Activated T-cell treated with anti-CD3 and anti-CD28 coated beads for 1 hour (primary cell): Measurements from ENCODE around the gene CYBC1.
"Not testable (repeated sequence)": the region's sequence is repeated elsewhere in the genome, so short reads cannot be mapped to it uniquely, and the experiment has no call there.

Source experiments
- DNase-seq: peaks from one replicate; pipeline ENCODE4 v3.0.0-alpha.2; 2020; ENCODE audit warnings: low read depth

CYBC1 gene

DNA sequence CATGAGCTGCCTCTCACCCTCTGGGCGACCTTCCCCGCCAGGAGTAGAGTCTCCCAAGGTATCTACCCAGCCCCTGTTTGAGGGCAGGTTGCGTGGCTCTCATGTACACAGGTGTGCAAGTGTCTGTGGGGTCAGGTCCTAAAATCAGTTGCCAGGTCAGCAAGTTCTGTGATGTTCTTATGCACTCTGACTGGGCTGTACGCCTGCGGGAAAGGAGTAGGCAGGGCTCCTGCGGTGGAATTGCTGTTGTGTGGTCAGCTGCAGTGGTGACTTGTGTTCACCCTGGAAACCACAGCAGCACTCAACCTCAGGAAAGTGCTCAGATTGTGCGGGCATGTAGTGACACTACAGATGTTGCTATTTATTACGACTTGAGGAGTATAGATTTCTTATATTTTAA, 27.4 kb upstream of the CYBC1 start:
- DNase-seq, result no peak

DNA sequence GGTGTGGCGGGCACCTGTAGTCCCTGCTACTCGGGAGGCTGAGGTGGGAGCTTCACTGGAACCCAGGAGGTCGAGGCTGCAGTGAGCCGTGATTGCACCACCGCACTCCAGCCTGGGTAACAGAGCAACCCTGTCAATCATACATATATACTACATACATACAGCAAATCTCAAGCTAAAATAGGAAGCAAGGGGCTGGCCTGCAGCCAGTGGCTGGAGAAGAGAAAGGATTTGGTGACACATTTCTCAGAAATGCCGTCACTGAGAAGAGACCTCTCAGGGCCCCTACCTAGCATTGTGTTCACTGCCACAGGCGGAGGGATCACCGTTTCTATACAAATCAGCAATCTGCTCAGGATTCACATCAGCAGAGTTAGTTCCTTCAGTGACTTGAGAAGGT, 24.9 kb upstream of the CYBC1 start:
- no peak for DNase-seq

DNA sequence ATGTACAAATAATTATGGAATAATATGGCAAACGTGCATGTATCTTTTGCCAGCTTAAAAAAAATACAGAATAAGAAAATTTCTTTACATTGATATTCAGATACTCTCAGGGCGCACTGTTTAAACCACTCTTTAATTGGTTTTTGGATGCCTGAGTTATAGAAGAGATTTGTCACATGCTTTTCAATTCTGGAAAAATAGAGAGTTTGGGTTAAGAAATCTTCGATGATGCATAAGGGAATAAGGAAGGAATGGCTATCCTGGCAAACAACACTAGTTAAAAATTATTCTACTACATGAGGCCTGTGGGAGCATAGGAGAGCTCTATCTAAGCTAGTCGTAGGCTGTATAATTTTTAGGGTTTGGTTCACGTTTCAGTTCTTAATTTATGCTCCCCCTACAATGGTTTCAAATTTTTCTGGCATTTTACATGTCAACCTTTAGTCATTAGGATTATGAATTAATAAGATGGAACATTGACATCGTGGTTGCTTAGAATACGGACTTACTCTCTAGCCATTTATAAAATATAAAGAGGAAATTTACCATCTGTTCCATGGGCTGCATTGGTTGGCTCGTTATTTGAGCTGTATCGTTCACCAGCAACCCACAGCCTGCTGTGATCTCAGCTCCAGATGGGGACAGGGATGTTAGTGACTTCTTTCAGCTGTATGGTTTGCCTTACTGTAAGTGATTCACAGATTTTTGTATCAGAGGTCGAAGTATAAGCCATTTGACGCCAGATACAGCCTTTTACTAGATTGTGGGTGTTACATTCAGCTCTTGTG, 23.9 kb upstream of the CYBC1 start:
- DNase-seq, result no peak

DNA sequence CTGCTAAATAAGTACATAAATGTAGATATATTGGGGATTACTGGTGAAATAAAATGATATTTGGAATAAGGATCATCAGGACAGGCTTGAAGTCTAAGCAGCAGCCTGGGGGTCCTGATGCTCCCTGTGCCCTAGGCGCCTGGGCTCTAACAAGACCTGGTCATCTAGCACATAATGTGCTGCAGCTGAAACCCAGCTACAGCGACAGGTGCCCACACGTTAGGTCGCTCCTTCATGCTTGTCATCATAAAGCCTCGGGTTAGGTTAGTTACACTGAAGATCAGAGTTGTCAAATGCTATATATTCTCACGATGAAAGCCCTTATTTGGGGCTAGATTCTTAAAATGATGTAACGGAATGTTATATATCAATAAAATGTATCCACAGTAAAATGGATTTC, 19.5 kb upstream of the CYBC1 start:
- no peak for DNase-seq

DNA sequence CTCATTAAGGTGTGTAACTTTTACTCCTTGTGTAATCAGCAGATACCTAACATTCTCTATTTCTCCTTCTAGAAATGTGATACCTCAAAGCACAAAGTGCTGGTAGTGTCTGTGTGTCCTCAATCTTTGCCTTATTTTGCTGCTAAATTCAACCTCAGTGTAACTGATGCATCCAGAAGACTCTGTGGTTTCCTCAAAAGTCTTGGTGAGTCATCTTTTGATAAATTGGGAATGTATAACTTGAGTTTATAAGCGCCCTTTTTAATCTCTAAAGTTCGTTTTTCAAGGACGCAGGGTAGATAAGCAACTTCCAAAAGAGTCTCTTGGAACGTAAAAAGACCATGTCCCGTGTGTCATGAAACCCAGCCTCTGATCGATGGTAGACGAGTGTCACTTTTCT, 18.1 kb upstream of the CYBC1 start:
- no peak for DNase-seq

DNA sequence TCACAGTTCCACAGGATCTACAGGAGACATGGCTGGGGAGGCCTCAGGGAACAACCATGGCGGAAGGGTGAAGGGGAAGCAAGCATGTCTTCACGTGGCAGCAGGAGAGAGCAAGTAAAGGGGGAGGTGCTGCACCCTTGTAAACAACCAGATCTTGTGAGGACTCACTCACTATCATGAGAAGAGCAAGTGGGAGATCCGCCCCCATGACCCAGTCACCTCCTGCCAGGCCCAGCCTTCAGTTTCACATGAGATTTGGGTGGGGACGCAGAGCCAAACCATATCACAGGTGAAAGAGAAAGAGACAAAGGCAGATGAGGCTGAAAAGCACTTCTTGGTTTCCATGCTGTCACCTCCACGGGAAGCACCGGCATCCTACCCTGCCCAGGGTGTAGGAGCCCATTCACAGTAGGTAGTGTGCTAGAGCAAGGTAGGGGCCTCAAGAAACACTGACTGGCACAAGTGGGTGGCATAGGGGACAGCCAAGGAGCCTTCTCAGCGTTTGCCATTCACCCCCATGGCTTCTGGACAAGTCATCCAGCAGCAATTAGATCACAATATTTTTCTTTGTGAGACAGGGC, 14.6 kb upstream of the CYBC1 start:
- DNase-seq, result no peak

DNA sequence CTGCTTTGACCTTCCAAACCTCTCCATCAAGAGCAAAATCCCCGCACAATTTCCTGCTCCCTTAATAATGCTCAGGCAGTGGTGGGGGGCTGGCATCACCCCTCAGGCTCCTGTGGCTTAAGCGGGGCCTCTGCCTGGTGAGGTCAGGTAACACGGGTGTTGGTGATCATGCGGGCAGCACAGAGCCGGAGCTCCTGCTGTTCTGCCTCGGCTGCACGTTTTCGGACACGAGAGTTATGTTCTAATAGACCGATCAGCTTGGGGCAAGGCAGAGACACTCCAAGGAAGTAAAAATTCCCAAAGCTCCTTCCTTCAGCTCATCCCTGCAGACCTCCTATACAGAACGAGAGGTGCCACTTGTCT, 14.0 kb upstream of the CYBC1 start:
- no peak for DNase-seq

DNA sequence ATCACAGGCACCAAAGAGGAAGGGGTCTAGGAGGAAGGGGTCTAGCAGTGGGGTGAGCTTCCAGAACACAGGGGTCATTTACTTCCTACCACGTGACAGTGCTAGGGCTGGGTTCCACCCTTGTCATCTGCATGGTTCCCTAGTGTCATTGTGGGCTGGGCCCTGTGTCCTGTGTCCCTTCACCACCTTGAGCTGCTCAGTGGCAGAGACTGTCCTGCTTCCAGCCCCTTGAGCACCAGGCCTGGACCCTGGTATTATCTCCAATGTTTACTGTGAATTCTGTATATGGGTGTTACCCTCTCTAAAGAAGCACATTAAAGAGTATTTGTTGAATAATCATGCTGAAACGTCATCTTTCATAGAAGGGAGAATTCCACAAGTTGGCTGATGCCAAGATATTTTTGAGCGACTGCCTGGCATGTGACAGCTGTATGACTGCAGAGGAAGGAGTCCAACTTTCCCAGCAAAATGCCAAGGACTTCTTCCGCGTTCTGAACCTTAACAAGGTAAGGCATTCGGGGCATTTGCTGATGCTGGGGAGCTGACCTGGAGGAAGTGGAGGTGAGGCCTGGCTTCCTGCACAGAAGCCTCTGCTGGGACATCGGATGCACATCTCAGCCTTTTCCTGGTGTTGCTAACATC, 13.5 kb upstream of the CYBC1 start:
- DNase-seq, result no peak

DNA sequence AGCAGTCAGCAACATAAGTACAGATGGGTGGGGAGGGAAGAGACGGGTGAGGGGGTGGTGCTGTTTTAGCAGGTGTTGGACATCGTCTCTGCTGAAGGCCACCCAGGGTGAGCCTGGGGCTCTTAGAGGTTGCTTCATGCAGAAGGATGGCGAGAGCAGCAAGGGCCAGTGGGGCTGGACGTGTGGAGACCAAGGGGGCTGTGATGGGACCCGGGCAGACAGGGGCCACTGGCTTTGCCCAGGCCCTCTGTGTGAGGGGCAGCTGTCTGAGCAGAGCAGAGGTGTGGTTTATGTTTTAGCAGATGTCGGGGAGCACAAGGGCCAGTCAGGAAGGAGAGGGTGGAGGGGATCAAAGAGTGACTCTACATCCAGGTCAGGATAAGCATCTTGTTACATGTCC, 12.8 kb upstream of the CYBC1 start:
- DNase-seq, result no peak

DNA sequence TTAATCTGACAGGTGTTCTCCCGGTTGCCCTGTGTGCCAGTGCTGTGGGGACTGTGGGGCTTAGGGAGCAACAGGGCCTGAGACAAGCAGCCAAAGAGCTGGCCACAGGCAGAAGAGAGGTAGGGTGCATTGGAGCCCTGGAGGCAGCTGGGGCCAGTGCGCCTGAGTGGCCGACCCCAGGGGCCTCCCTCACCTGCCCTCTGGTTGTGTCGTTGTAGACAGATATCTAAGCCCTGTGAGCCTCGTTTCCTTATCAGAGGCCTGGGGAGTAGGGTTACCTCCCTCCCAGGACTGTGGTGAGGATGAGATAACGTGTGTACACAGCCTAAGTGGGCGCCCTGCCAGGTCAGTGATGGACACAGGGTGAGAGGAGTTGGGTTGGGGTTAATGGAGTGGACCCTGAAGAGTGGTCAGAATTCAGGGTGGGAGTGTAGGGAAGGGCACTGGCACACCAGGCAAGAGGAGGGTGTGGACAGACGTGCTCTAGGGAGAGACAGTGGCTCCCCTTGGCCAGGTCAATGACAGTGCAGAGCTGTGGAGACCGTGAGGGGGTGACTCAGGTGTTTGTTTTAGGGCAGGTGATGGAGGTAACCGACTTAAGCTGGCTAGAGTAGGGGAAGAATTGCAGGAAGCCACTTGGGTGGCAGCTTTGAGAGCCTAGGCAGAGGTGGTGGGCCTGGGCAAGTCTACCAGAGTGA, 11.4 kb upstream of the CYBC1 start:
- DNase-seq, result no peak

DNA sequence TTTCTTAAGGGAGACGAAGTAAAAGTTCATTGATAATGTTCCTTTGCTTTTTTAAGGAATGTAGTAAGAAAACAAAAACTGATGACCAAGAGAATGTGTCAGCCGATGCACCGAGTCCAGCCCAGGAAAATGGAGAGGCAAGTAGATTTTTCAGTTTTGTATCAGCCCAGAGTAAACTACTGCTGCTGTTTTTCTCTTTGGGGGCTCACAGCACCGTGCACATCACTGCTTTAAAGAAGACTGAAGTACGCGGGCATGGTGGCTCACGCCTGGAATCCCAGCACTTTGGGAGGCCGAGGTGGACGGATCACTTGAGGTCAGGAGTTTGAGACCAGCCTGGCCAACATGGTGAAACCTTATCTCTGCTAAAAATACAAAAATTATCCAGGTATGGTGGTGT, 9.4 kb upstream of the CYBC1 start:
- not testable (repeated sequence) for DNase-seq

DNA sequence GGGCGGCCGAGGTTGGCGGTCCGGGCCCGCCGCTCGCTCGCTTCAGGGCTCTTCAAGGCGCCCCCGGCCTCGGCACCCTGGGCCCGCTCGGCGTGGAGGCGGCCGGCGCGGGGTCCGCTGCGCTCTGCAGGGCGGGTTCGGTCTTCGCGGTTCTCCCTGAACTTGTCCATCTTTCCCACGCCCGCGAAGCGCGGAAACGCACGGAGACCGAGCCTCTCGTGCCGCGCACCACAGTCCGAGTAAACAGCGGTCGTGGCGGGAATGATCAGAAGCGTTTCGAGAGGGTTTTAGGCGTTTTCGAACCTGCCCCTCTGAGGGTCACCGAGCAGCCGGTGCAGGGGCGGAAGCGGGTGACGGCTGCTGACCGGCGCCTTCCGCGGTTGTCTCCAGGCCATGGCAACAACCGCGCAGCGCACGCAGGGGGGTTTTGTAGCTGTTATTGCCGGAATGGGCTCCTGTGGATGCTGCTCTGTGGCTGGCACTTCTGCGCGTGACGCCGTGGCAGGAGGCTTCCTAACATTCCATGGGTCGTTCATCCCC, 8.4 kb upstream of the CYBC1 start:
- DNase-seq, result no peak

DNA sequence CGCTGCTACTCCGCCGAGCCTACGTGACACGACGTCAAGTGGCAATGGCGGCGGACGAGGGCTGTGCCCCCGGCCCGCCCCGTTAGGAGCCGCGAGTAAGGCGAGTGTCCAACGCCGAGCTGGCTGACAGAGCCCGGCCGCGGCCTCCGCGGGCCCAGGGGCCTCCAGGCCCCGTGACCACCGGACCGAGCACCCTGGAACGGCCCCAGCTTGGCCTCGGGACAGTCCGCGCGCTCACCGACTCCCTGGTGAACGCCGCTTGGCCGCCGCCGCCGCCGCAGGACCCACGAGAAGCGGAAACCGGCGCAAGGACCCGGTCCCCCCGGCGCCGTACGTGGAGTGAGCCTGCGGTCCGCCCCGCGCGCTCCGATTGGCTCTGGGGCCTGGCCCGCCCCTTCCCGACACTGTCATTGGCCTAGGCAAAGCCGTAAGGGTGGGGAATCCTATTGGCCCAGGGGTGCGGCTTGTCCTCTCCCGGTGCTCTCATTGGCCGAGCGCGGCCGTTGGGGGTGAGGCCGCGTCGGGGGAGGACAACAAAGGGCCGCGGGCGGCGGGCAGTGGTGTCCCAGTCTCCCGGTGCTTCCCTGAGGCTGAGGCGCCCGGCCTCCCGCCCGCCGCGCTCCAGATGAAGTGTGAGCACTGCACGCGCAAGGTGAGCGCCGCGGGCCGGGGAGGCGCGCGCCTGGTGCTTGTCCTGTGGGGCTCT, 7.8 kb upstream of the CYBC1 start, which contains the start of gene NARF:
NARF (plus strand) TSS at position 563 of the 706 bp plus-strand sequence; CDS start at position 626, 63 bp downstream.
- DNase-seq, result peak; percentile 89

DNA sequence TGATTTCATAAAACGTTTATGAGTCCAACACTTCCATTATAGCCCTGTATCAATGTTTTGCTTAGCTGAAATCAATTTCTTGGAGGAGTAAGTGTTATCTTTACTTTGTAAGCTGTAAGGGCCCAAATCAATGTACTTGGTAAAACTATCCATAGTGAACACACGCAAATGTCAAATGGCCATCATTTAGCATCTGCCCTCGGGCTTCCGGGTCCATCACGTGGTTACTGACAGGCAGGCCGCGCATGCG, 7.3 kb upstream of the CYBC1 start:
- DNase-seq, result no peak

DNA sequence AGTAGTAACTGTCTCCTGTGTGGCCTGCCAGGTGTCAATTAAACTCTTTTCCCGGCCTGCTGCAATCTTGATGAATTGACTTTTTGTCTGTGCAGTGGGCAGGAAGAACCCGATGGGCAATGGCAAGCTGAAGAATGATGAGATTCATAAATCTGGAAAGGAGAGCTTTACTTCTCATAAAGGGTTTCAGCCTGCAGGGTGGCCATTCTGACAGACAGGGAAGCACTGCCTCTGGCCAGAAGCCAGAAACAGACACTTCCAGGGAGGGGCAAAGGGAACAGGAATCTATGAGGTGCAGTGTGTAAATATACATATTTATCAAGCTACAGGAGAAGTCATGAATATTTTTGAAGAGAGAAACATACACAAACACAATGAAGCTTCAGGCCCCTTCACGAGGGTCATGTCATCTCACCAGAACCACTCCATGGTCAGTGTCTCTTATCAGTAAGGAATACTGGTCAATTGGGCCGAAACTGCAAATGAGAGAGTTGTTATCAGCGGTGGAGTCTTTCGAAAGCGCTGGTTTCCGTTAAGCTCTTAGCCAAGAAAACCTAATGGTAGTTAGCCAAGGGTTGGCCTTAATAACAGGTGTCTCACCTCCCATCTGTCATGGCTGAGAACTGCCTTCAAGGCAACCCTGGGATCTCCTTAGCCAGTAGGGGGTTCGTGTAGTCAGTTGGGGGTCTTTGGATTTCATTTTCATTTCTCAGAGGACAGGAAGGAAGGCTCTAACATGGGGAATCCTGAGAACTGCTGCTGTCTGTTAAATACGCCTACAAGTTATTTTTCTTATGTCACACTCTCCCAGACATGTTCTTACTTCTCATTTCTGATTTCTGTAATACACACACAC, 6.7 kb upstream of the CYBC1 start:
- no peak for DNase-seq

DNA sequence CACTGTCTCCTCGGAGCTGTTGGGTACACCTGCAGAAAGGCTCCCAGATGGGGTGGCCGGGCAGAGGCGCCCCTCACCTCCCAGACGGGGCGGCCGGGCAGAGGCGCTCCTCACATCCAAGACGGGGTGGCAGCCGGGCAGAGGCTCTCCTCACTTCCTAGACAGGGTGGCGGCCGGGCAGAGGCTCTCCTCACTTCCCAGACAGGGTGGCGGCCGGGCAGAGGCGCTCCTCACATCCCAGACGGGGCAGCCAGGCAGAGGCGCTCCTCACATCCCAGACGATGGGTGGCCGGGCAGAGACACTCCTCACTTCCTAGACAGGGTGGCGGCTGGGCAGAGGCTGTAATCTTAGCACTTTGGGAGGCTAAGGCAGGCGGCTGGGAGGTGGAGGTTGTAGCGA, 3.2 kb upstream of the CYBC1 start:
- DNase-seq, result not testable (repeated sequence)

DNA sequence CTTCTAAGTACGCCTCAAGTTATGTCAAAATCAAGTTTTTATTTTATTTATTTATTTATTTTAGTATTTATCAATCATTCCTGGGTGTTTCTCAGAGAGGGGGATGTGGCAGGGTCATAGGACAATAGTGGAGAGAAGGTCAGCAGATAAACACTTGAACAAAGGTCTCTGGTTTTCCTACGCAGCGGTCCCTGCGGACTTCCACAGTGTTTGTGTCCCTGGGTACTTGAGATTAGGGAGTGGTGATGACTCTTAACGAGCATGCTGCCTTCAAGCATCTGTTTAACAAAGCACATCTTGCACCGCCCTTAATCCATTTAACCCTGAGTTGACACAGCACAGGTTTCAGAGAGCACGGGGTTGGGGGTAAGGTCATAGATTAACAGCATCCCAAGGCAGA, 2.6 kb upstream of the CYBC1 start:
- not testable (repeated sequence) for DNase-seq

DNA sequence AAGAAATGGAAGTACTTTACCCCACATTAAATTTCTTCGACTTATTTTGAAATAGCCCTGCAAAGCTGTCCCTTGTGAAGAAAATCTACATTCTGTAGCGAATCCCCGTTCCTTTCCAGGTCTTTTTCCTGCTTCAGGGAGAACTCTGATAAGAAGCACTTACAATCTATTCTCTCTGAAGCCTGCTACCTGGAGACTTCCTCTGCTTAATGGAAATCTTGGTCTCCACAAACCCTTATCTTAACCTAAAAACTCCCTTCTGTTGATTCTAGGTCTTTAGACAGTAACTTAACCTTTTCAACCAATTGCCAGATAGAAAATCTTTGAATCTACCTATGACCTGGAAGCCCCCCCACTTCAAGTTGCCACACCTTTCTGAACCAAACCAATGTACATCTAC, 1.6 kb upstream of the CYBC1 start:
- no peak for DNase-seq

DNA sequence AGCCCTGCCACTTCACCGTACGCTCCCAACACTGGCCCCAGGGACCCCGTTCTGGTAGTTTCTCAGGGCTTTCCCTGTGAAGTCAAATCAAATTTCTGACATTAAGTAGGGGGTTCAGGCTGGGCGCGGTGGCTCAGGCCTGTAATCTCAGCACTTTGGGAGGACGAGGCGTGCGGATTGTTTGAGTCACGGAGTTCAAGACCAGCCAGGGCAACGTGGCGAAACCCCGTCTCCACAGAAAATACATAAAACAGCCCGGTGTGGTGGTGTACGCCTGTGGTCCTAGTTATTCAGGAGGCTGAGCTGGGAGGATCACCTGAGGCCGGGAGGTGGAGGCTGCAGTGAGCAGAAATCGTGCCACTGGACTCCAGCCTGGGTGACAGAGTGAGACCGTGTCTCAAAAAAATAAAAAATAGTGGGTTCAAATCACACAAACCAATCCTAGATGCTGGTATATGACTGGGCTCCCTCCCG, 632 bp downstream of the CYBC1 start:
- DNase-seq, result peak; percentile 25

DNA sequence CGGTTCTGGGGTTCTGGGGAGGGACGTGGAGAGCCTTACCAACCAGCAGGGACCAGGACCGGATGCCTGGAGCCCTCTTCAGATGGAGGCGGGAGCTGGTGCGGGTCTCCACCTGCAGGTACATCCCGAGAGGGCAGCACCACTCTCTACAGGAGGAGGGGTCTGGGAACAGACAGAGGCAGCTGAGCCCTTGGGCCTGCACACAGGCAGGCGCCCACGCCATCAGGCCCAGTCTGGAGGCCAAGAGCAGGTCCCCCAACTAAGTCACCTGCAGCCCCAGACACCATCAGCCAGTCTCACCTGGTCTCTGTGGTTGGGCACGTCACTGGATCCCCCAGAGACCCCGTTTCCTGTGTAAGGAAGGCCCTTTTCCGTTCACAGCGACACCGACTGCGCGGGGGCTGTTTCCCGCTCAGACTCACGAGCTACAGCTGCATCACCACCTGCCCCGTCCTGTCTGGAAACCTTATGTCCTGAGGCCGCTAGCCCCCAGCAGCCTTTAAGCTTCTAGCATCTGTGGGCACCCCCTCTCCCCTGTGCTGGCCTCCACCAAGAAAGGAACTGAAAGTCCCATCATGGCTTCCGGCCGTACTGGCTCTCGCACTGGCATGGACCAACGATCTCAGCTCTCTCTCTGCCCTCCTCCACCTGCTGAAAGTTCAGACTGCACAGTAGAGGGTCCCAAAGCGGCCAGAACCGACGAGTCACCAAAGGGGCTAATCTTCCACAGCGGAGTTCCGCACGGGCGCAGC, 1.2 kb downstream of the CYBC1 start:
- peak; percentile 55 for DNase-seq
